Activated CD8-positive, alpha-beta memory T cell treated with anti-CD3 and anti-CD28 coated beads, Interleukin-2, amount 50 U/mL, for 1 hour (primary cell): ENCODE data around the gene MPPE1.
A peak's percentile ranks its signal among the peaks of the same experiment; 100 is the strongest.
"Not testable (repeated sequence)": the region's sequence is repeated elsewhere in the genome, so short reads cannot be mapped to it uniquely, and the experiment has no call there.

ENCODE experiments used
- DNase-seq: peaks from one replicate; pipeline ENCODE4 v3.0.0-alpha.2; 2020; ENCODE audit errors: extremely low read depth

MPPE1 gene

GRCh38 chr18:11857177-11857887 lies 50.8 kb downstream of the MPPE1 start:
- DNase-seq = no peak

- DNase-seq = not testable (repeated sequence)
These were observed 53.6 kb downstream of the MPPE1 start for GRCh38 chr18:11854554-11854953.

GRCh38 chr18:11851806-11852337 lies 56.2 kb downstream of the MPPE1 start:
- no peak for DNase-seq

- peak; percentile 95 for DNase-seq
These were observed 56.8 kb downstream of the MPPE1 start, which contains the start of gene CHMP1B for GRCh38 chr18:11851146-11851805. Gene CHMP1B, plus strand, starts transcription at chr18:11851413. Its CDS starts 99 bp downstream, at chr18:11851512.

GRCh38 chr18:11850821-11851145 lies 57.3 kb downstream of the MPPE1 start:
- DNase-seq = no peak

GRCh38 chr18:11849841-11850634 lies 58.1 kb downstream of the MPPE1 start:
- DNase-seq = peak; percentile 76

GRCh38 chr18:11849279-11849678 lies 58.8 kb downstream of the MPPE1 start:
- DNase-seq = no peak

GRCh38 chr18:11847811-11848210 lies 60.3 kb downstream of the MPPE1 start:
- DNase-seq = no peak

GRCh38 chr18:11845654-11846053 lies 62.5 kb downstream of the MPPE1 start:
- no peak for DNase-seq

- no peak for DNase-seq
These were observed 63.7 kb downstream of the MPPE1 start for GRCh38 chr18:11844436-11844835.

GRCh38 chr18:11842562-11842961 lies 65.6 kb downstream of the MPPE1 start:
- no peak for DNase-seq

- DNase-seq = no peak
These were observed 67.6 kb downstream of the MPPE1 start for GRCh38 chr18:11840493-11840892.

- DNase-seq = no peak
These were observed 68.6 kb downstream of the MPPE1 start for GRCh38 chr18:11839556-11839955.

- DNase-seq = no peak
These were observed 73.3 kb downstream of the MPPE1 start for GRCh38 chr18:11834772-11835171.
